Measurements from ENCODE around the gene BCKDHA. TPM values are rescaled to one million over a fixed set of nuclear protein-coding genes. Genes with fewer than 3 reads are reported as not detected.

BCKDHA gene
- total RNA-seq, 1 donor from 2014 or later = 25.7 TPM

DNA sequence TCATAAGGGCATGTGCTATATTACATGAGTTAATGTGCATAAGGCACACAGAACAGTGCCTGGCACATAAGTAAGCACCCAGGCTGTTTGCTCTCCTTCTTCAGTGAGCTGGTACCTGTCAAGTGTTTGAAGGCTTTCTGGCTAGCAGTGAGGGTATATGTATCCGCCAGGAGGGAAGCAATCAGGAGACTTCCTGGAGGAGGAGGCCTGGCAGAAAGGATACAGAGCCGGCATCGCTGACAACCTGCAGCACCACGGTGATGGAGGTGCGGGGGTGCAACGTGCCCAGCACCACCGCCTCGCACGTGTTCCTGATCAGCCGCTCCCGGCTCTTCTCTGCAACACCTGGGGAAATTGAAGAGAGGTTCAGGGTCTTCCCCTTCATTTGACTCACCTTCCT lies 6.0 kb upstream of the BCKDHA start:
- Mint-ChIP-seq H3K27ac (no peak overlapping the region), H3K4me1 (peaks cover 11% of the 10 kb centered on the region), H3K36me3 (peaks cover 2% of the 10 kb centered on the region), H3K27me3 (ENCODE audit: insufficient read depth, low read depth) (peaks cover 5% of the 10 kb centered on the region), H3K4me3 (no peak overlapping the region), H3K9me3 (no peaks in the 10 kb centered on the region)
- no peaks in the 10 kb centered on the region for H3K27me3 ChIP-seq
- H3K9ac ChIP-seq = no peak overlapping the region
- no peaks in the 10 kb centered on the region for H4K20me1 ChIP-seq (ENCODE audit: low read depth)
- no peak for DNase-seq (ENCODE audit: low spot score)
- no peak overlapping the region for H2AFZ ChIP-seq (replicated peaks)
- no peak overlapping the region for H3K27ac ChIP-seq
- no peaks in the 10 kb centered on the region for H3K4me1 ChIP-seq
- no peaks in the 10 kb centered on the region for H3K36me3 ChIP-seq
- peaks cover 4% of the 10 kb centered on the region for H3F3A ChIP-seq (ENCODE audit: low read depth)
- H3K4me2 ChIP-seq = no peak overlapping the region
- no peak overlapping the region for H3K4me3 ChIP-seq
- peaks cover 14% of the 10 kb centered on the region for H3K79me2 ChIP-seq (ENCODE audit: low read depth)
- no peaks in the 10 kb centered on the region for H3K9me3 ChIP-seq (ENCODE audit: low read depth)
- TF ChIP-seq, protein P1, sequence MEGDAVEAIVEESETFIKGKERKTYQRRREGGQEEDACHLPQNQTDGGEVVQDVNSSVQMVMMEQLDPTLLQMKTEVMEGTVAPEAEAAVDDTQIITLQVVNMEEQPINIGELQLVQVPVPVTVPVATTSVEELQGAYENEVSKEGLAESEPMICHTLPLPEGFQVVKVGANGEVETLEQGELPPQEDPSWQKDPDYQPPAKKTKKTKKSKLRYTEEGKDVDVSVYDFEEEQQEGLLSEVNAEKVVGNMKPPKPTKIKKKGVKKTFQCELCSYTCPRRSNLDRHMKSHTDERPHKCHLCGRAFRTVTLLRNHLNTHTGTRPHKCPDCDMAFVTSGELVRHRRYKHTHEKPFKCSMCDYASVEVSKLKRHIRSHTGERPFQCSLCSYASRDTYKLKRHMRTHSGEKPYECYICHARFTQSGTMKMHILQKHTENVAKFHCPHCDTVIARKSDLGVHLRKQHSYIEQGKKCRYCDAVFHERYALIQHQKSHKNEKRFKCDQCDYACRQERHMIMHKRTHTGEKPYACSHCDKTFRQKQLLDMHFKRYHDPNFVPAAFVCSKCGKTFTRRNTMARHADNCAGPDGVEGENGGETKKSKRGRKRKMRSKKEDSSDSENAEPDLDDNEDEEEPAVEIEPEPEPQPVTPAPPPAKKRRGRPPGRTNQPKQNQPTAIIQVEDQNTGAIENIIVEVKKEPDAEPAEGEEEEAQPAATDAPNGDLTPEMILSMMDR (IDR thresholded peaks at IDR 0.05) = no peak
- TF ChIP-seq EZH2 (IDR thresholded peaks at IDR 0.05) = no peak
- TF ChIP-seq EZH2phosphoT487 (IDR thresholded peaks at IDR 0.05) = no peak

DNA sequence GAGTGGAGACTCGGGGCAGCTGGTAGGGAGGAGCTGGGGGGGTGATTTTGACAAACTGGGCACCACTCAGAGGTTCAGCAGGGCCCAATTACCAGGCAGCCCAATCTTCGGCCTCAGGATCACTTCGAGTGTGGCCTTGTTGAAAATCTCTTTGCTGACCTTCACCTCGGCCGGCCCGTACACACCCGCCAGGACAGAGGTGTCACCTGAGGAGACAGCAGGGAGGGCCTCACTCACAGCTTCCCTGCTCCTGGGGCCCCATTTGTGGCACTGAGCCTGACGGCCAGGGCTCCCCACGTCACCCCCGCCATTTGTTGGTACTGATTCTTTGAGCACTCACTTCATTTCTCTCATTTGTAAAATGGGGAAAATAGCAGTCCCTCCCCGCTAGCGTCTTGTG lies 4.8 kb upstream of the BCKDHA start:
- Histone ChIP-seq H3K79me2 (ENCODE audit: low read depth) (peaks cover 19% of the 10 kb centered on the region), H2AFZ (replicated peaks) (no peak overlapping the region), H3K4me2 (no peak overlapping the region), H3K4me1 (no peaks in the 10 kb centered on the region), H3F3A (ENCODE audit: low read depth) (peaks cover 4% of the 10 kb centered on the region), H3K9ac (no peak overlapping the region), H3K36me3 (no peaks in the 10 kb centered on the region), H3K4me3 (no peak overlapping the region), H3K9me3 (ENCODE audit: low read depth) (no peaks in the 10 kb centered on the region), H4K20me1 (ENCODE audit: low read depth) (no peaks in the 10 kb centered on the region), H3K27me3 (no peaks in the 10 kb centered on the region), H3K27ac (no peak overlapping the region)
- no peaks in the 10 kb centered on the region for H3K9me3 Mint-ChIP-seq
- H3K36me3 Mint-ChIP-seq = peaks cover 2% of the 10 kb centered on the region
- peaks cover 14% of the 10 kb centered on the region for H3K4me1 Mint-ChIP-seq
- no peak for TF ChIP-seq EZH2phosphoT487 (IDR thresholded peaks at IDR 0.05)
- TF ChIP-seq, protein P1 (IDR thresholded peaks at IDR 0.05) = no peak
- no peak for TF ChIP-seq EZH2 (IDR thresholded peaks at IDR 0.05)
- H3K4me3 Mint-ChIP-seq = no peak overlapping the region
- H3K27me3 Mint-ChIP-seq (ENCODE audit: insufficient read depth, low read depth) = peaks cover 9% of the 10 kb centered on the region
- H3K27ac Mint-ChIP-seq = no peak overlapping the region
- no peak for DNase-seq (ENCODE audit: low spot score)

DNA sequence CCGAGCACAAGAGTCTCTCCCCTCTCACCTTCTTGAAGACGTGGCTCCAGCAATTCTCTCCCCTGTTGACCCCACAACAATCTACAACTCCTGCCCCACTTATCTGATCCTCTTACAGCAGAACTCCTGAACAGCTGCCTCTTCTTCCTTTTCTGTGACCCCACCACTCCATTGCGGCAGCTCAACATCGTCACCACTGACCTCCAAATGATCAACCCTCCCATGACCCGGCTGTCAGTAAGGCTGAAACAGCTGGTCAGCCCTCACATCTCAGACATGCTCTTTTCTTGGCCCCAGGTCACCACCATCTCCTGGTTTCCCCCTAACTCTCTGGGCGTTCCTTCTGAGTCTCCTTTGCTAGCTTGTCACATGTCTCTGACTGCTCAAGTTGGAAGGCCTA lies 2.3 kb upstream of the BCKDHA start:
- Histone ChIP-seq H3F3A (ENCODE audit: low read depth) (peaks cover 4% of the 10 kb centered on the region), H3K36me3 (no peaks in the 10 kb centered on the region), H3K27ac (no peak overlapping the region), H3K4me3 (no peak overlapping the region), H3K9me3 (ENCODE audit: low read depth) (no peaks in the 10 kb centered on the region), H3K9ac (no peak overlapping the region), H4K20me1 (ENCODE audit: low read depth) (no peaks in the 10 kb centered on the region), H3K27me3 (no peaks in the 10 kb centered on the region), H3K4me1 (peaks cover 7% of the 10 kb centered on the region), H3K4me2 (no peak overlapping the region), H2AFZ (replicated peaks) (no peak overlapping the region), H3K79me2 (ENCODE audit: low read depth) (peaks cover 42% of the 10 kb centered on the region)
- Mint-ChIP-seq H3K4me3 (peak overlapping the region; percentile 98), H3K27me3 (ENCODE audit: insufficient read depth, low read depth) (peaks cover 8% of the 10 kb centered on the region), H3K4me1 (peaks cover 26% of the 10 kb centered on the region), H3K36me3 (peaks cover 2% of the 10 kb centered on the region), H3K27ac (peak overlapping the region; percentile 15), H3K9me3 (no peaks in the 10 kb centered on the region)
- DNase-seq (ENCODE audit: low spot score) = no peak
- TF ChIP-seq, protein P1 (IDR thresholded peaks at IDR 0.05) = no peak
- no peak for TF ChIP-seq EZH2 (IDR thresholded peaks at IDR 0.05)

All from neural progenitor cell (in vitro differentiated cells).